ENCODE data around the gene NUAK2.

The NUAK2 gene

GRCh38 chr1:205325334-205325884 lies 3.9 kb upstream of the NUAK2 start:
- in situ Hi-C loops (cut with MboI; ENCODE audit: low pct_unique_long_range_greater_than_20kb, low sequenced_read_pairs): loop anchor here (10.0 kb wide), 1 partner anchor 51 kb away; no protein-coding TSS in a partner anchor
- DNase-seq: peak; percentile 80

- DNase-seq: no peak
- in situ Hi-C loops (cut with MboI; ENCODE audit: low pct_unique_long_range_greater_than_20kb, low sequenced_read_pairs): loop anchor here (10.0 kb wide), 1 partner anchor 50 kb away; no protein-coding TSS in a partner anchor
Observed at GRCh38 chr1:205324781-205325180, 3.2 kb upstream of the NUAK2 start.

GRCh38 chr1:205323794-205324193 lies 2.2 kb upstream of the NUAK2 start:
- in situ Hi-C loops (cut with MboI; ENCODE audit: low pct_unique_long_range_greater_than_20kb, low sequenced_read_pairs): loop anchor here (10.0 kb wide), 1 partner anchor 49 kb away; no protein-coding TSS in a partner anchor
- DNase-seq: no peak

- no peak for DNase-seq
- in situ Hi-C loops (cut with MboI; ENCODE audit: low pct_unique_long_range_greater_than_20kb, low sequenced_read_pairs): loop anchor here (10.0 kb wide), 1 partner anchor 47 kb away; no protein-coding TSS in a partner anchor
Observed at GRCh38 chr1:205321959-205322283, 376 bp upstream of the NUAK2 start.

- in situ Hi-C loops (cut with MboI; ENCODE audit: low pct_unique_long_range_greater_than_20kb, low sequenced_read_pairs): loop anchor here (10.0 kb wide), 1 partner anchor 45 kb away; no protein-coding TSS in a partner anchor
- peak; percentile 43 for DNase-seq
Observed at GRCh38 chr1:205319081-205320018, 2.2 kb downstream of the NUAK2 start.

- in situ Hi-C loops (cut with MboI; ENCODE audit: low pct_unique_long_range_greater_than_20kb, low sequenced_read_pairs): no loop called here
- no peak for DNase-seq
Observed at GRCh38 chr1:205318231-205318991, 3.1 kb downstream of the NUAK2 start.

- DNase-seq: no peak
- in situ Hi-C loops (cut with MboI; ENCODE audit: low pct_unique_long_range_greater_than_20kb, low sequenced_read_pairs): no loop called here
Observed at GRCh38 chr1:205317311-205317917, 4.1 kb downstream of the NUAK2 start.

- in situ Hi-C loops (cut with MboI; ENCODE audit: low pct_unique_long_range_greater_than_20kb, low sequenced_read_pairs): no loop called here
- no peak for DNase-seq
Observed at GRCh38 chr1:205316161-205316566, 5.4 kb downstream of the NUAK2 start.

GRCh38 chr1:205315008-205315618 lies 6.4 kb downstream of the NUAK2 start:
- DNase-seq: no peak
- in situ Hi-C loops (cut with MboI; ENCODE audit: low pct_unique_long_range_greater_than_20kb, low sequenced_read_pairs): no loop called here

GRCh38 chr1:205313563-205314308 lies 7.8 kb downstream of the NUAK2 start:
- DNase-seq: peak; percentile 63
- in situ Hi-C loops (cut with MboI; ENCODE audit: low pct_unique_long_range_greater_than_20kb, low sequenced_read_pairs): no loop called here

- in situ Hi-C loops (cut with MboI; ENCODE audit: low pct_unique_long_range_greater_than_20kb, low sequenced_read_pairs): no loop called here
- DNase-seq: no peak
Observed at GRCh38 chr1:205312866-205313562, 8.5 kb downstream of the NUAK2 start.

- DNase-seq: no peak
- in situ Hi-C loops (cut with MboI; ENCODE audit: low pct_unique_long_range_greater_than_20kb, low sequenced_read_pairs): no loop called here
Observed at GRCh38 chr1:205310976-205311704, 10.4 kb downstream of the NUAK2 start.

- in situ Hi-C loops (cut with MboI; ENCODE audit: low pct_unique_long_range_greater_than_20kb, low sequenced_read_pairs): no loop called here
Observed at GRCh38 chr1:205309741-205310140, 11.8 kb downstream of the NUAK2 start.

GRCh38 chr1:205306929-205307566 lies 14.5 kb downstream of the NUAK2 start:
- in situ Hi-C loops (cut with MboI; ENCODE audit: low pct_unique_long_range_greater_than_20kb, low sequenced_read_pairs): no loop called here

More at GRCh38 chr1:205309741-205310140, 11.8 kb downstream of the NUAK2 start:
- no peak for DNase-seq

GRCh38 chr1:205304695-205305070 lies 16.9 kb downstream of the NUAK2 start:
- in situ Hi-C loops (cut with MboI; ENCODE audit: low pct_unique_long_range_greater_than_20kb, low sequenced_read_pairs): no loop called here
- no peak for DNase-seq

More at GRCh38 chr1:205306929-205307566, 14.5 kb downstream of the NUAK2 start:
- DNase-seq: no peak

GRCh38 chr1:205304046-205304694 lies 17.4 kb downstream of the NUAK2 start:
- no peak for DNase-seq
- in situ Hi-C loops (cut with MboI; ENCODE audit: low pct_unique_long_range_greater_than_20kb, low sequenced_read_pairs): no loop called here
